ENCODE measurements around the gene OR4C6. TPM values are rescaled to one million over a fixed set of nuclear protein-coding genes. Genes with fewer than 3 reads are reported as not detected.

Gene OR4C6
- total RNA-seq, 2 experiments from 2014 or later = not detected

DNA sequence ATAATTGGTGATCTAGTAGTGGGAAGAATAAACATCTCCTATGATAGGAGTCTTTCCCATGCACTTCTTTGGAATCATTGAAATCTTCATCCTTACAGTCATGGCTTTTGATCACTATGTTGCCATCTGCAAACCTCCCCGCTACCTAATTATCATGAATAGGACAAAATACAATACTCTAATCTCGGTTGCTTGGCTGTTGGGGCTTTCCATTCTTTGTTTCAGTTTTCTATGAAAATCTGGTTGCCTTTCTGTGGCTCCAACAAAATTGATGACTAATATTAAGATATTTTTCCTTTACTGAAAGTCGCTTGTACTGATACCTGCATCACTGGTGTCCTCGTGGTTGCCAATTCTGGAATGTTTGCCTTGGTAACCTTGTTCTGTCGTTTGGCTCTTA is 11.9 kb downstream of the OR4C6 start:
- POLR2A ChIA-PET = no interaction called here
- no peak for TF ChIP-seq EZH2phosphoT487 (IDR thresholded peaks at IDR 0.05; ENCODE audit: borderline replicate concordance, low read depth, low read length)
- TF ChIP-seq, protein P1, sequence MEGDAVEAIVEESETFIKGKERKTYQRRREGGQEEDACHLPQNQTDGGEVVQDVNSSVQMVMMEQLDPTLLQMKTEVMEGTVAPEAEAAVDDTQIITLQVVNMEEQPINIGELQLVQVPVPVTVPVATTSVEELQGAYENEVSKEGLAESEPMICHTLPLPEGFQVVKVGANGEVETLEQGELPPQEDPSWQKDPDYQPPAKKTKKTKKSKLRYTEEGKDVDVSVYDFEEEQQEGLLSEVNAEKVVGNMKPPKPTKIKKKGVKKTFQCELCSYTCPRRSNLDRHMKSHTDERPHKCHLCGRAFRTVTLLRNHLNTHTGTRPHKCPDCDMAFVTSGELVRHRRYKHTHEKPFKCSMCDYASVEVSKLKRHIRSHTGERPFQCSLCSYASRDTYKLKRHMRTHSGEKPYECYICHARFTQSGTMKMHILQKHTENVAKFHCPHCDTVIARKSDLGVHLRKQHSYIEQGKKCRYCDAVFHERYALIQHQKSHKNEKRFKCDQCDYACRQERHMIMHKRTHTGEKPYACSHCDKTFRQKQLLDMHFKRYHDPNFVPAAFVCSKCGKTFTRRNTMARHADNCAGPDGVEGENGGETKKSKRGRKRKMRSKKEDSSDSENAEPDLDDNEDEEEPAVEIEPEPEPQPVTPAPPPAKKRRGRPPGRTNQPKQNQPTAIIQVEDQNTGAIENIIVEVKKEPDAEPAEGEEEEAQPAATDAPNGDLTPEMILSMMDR (conservative IDR thresholded peaks at IDR 0.05; ENCODE audit: low read length) = no peak

DNA sequence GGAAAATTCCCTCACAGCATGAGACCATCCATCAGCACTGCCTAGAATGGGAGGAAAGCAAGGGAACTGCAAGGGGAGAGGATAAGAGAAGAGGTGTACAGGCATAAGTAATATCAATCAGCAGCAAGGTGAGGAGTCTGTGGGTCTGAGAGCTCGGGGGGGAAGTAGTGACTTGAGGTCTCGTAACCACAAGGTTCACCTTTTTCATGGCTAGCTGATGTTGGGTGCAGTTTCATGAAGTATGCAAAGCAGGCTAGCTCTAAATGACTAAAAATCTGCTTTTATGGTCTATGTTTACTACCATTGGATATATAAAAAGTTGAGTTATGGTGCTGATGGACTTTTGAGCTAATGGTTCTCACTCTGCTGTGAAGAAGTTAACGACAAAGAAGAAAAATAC is 35.8 kb downstream of the OR4C6 start:
- Histone ChIP-seq H3K27ac (ENCODE audit: low read depth, low read length, poor library complexity, severe bottlenecking) (no peak overlapping the region), H3K4me1 (ENCODE audit: insufficient read depth, low read length, poor library complexity, severe bottlenecking) (no peaks in the 10 kb centered on the region), H3K9me2 (ENCODE audit: insufficient read depth, low read length) (no peaks in the 10 kb centered on the region), H3K4me3 (ENCODE audit: low read depth, low read length, poor library complexity, severe bottlenecking) (no peak overlapping the region), H3K9me3 (ENCODE audit: low read length) (no peaks in the 10 kb centered on the region), H4K20me1 (ENCODE audit: insufficient read depth, low read length) (no peaks in the 10 kb centered on the region), H3K4me2 (ENCODE audit: low read length) (no peak overlapping the region), H3K36me3 (ENCODE audit: insufficient read depth, low read length) (no peaks in the 10 kb centered on the region), H2AFZ (ENCODE audit: low read length) (no peak overlapping the region), H3K79me2 (ENCODE audit: insufficient read depth, low read depth, low read length) (no peaks in the 10 kb centered on the region)
- DNase-seq (ENCODE audit: low spot score) = no peak
- no TSS peak for BruUV-seq (replicated peaks)
- ChIA-PET POLR2A (interaction anchor here (0.7 kb wide), 1 partner anchor 949 kb away, joined by 3 read pairs; no protein-coding TSS in a partner anchor), CTCF (ENCODE audit: unreplicated experiment) (no interaction called here)
- intact Hi-C loops (cut with micrococcal nuclease; ENCODE audit: unreplicated experiment) = no loop called here
- TF ChIP-seq EZH2phosphoT487 (IDR thresholded peaks at IDR 0.05; ENCODE audit: borderline replicate concordance, low read depth, low read length) = no peak
- TF ChIP-seq, protein P1 (conservative IDR thresholded peaks at IDR 0.05; ENCODE audit: low read length) = no peak

More for the DNA sequence above, 11.9 kb downstream of the OR4C6 start:
- H2AFZ ChIP-seq (ENCODE audit: low read length) = no peak overlapping the region
- H3K4me3 ChIP-seq (ENCODE audit: low read depth, low read length, poor library complexity, severe bottlenecking) = no peak overlapping the region
- BruUV-seq (replicated peaks) = no TSS peak
- intact Hi-C loops (cut with micrococcal nuclease; ENCODE audit: unreplicated experiment) = no loop called here
- H4K20me1 ChIP-seq (ENCODE audit: insufficient read depth, low read length) = no peaks in the 10 kb centered on the region
- no peaks in the 10 kb centered on the region for H3K4me1 ChIP-seq (ENCODE audit: insufficient read depth, low read length, poor library complexity, severe bottlenecking)
- no peak for DNase-seq (ENCODE audit: low spot score)
- no peaks in the 10 kb centered on the region for H3K79me2 ChIP-seq (ENCODE audit: insufficient read depth, low read depth, low read length)
- H3K36me3 ChIP-seq (ENCODE audit: insufficient read depth, low read length) = no peaks in the 10 kb centered on the region
- no peaks in the 10 kb centered on the region for H3K9me2 ChIP-seq (ENCODE audit: insufficient read depth, low read length)
- H3K4me2 ChIP-seq (ENCODE audit: low read length) = no peak overlapping the region
- no peak overlapping the region for H3K27ac ChIP-seq (ENCODE audit: low read depth, low read length, poor library complexity, severe bottlenecking)
- CTCF ChIA-PET (ENCODE audit: unreplicated experiment) = no interaction called here
- H3K9me3 ChIP-seq (ENCODE audit: low read length) = 0 out of 2 replicates have a peak, but pooled peaks cover 4% of the 10 kb centered on the region

DNA sequence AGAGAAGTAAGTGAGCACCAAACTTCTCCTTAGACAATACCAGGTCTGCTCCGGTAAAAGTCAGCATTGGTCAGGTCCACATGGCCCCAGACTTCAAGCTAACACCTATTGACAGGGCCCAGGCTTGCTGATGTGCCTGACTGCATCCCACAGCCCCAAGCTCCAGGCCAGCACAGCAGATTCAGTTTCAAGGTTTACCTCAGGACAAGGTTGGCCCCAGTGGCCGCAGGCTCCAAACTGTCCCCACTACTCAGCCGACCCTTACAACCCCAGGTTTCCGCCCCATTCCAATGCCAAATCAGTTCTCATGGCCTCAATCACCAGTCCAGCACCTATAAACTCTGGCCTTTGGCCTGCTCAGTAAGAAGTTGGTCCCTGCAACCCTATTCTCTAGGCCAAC is 39.4 kb downstream of the OR4C6 start:
- no peaks in the 10 kb centered on the region for H3K79me2 ChIP-seq (ENCODE audit: insufficient read depth, low read depth, low read length)
- H3K36me3 ChIP-seq (ENCODE audit: insufficient read depth, low read length) = no peaks in the 10 kb centered on the region
- no peaks in the 10 kb centered on the region for H3K9me3 ChIP-seq (ENCODE audit: low read length)
- TF ChIP-seq EZH2phosphoT487 (IDR thresholded peaks at IDR 0.05; ENCODE audit: borderline replicate concordance, low read depth, low read length) = no peak
- TF ChIP-seq, protein P1 (conservative IDR thresholded peaks at IDR 0.05; ENCODE audit: low read length) = no peak
- no TSS peak for BruUV-seq (replicated peaks)
- no peak overlapping the region for H3K4me2 ChIP-seq (ENCODE audit: low read length)
- no peaks in the 10 kb centered on the region for H3K4me1 ChIP-seq (ENCODE audit: insufficient read depth, low read length, poor library complexity, severe bottlenecking)
- H3K27ac ChIP-seq (ENCODE audit: low read depth, low read length, poor library complexity, severe bottlenecking) = no peak overlapping the region
- H4K20me1 ChIP-seq (ENCODE audit: insufficient read depth, low read length) = no peaks in the 10 kb centered on the region
- CTCF ChIA-PET (ENCODE audit: unreplicated experiment) = no interaction called here
- POLR2A ChIA-PET = no interaction called here
- H3K4me3 ChIP-seq (ENCODE audit: low read depth, low read length, poor library complexity, severe bottlenecking) = no peak overlapping the region
- H3K9me2 ChIP-seq (ENCODE audit: insufficient read depth, low read length) = no peaks in the 10 kb centered on the region
- no peak overlapping the region for H2AFZ ChIP-seq (ENCODE audit: low read length)
- no peak for DNase-seq (ENCODE audit: low spot score)
- intact Hi-C loops (cut with micrococcal nuclease; ENCODE audit: unreplicated experiment) = no loop called here
